ENCODE results near the gene RNF26. TPM values are rescaled to one million over a fixed set of nuclear protein-coding genes. Genes with fewer than 3 reads are reported as not detected.

RNF26 gene
- total RNA-seq, 2 donors from 2014 or later = 51.8 to 76.3 TPM

DNA sequence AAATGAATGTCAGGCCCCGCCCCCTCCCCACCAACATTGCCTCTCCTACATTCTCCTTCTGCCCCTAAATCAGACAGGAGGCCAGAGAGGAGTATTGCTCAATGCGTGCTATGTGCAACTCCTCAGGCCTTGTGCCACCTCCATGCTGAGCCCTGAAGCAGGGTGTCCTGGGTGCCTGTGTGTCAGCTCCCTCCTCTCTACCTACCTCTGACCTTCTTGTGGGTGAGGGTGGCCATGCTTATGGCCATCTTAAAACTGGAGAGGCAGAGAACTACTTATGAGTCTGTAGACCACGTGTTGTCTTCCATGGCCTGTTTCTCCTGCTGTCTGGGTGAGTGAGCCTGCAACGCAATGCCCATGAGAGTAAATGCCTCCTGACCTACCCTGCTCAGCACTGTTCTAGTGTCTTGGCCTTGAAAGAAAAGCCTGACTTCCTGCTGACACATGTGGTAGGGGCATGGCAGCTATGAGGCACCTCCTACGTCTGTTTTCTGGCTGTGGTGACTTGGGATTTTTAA is 27.9 kb upstream of the RNF26 start:
- Histone ChIP-seq H3K36me3 (ENCODE audit: control insufficient read depth, insufficient read depth, low read length) (peaks cover 43% of the 10 kb centered on the region), H3K27ac (ENCODE audit: low read depth, low read length) (peak overlapping the region; percentile 64), H3K4me1 (ENCODE audit: control insufficient read depth, insufficient read depth, low read length) (no peaks in the 10 kb centered on the region), H3K4me3 (ENCODE audit: low read length) (no peak overlapping the region), H3K9ac (ENCODE audit: extremely low read depth, low read length, poor library complexity, severe bottlenecking) (peak overlapping the region; percentile 3), H3K9me3 (ENCODE audit: control insufficient read depth, low read length) (no peaks in the 10 kb centered on the region), H3K27me3 (ENCODE audit: control insufficient read depth, insufficient read depth, low read length, poor library complexity, severe bottlenecking) (no peaks in the 10 kb centered on the region)
- Mint-ChIP-seq H3K36me3 (ENCODE audit: low read depth) (peaks cover 47% of the 10 kb centered on the region), H3K27me3 (ENCODE audit: insufficient read depth) (no peaks in the 10 kb centered on the region), H3K4me1 (peaks cover 9% of the 10 kb centered on the region), H3K9me3 (no peaks in the 10 kb centered on the region), H3K27ac (peak overlapping the region; percentile 75), H3K4me3 (no peak overlapping the region)
- DNase-seq = no peak
- TF ChIP-seq, protein P1, sequence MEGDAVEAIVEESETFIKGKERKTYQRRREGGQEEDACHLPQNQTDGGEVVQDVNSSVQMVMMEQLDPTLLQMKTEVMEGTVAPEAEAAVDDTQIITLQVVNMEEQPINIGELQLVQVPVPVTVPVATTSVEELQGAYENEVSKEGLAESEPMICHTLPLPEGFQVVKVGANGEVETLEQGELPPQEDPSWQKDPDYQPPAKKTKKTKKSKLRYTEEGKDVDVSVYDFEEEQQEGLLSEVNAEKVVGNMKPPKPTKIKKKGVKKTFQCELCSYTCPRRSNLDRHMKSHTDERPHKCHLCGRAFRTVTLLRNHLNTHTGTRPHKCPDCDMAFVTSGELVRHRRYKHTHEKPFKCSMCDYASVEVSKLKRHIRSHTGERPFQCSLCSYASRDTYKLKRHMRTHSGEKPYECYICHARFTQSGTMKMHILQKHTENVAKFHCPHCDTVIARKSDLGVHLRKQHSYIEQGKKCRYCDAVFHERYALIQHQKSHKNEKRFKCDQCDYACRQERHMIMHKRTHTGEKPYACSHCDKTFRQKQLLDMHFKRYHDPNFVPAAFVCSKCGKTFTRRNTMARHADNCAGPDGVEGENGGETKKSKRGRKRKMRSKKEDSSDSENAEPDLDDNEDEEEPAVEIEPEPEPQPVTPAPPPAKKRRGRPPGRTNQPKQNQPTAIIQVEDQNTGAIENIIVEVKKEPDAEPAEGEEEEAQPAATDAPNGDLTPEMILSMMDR (conservative IDR thresholded peaks at IDR 0.05) = no peak
- 88% methylated on average over 4 to 5 of the region's 5 CpGs for WGBS, 2 experiments (ENCODE audit: insufficient coverage in 1 of 2, insufficient read length in 1 of 2)

DNA sequence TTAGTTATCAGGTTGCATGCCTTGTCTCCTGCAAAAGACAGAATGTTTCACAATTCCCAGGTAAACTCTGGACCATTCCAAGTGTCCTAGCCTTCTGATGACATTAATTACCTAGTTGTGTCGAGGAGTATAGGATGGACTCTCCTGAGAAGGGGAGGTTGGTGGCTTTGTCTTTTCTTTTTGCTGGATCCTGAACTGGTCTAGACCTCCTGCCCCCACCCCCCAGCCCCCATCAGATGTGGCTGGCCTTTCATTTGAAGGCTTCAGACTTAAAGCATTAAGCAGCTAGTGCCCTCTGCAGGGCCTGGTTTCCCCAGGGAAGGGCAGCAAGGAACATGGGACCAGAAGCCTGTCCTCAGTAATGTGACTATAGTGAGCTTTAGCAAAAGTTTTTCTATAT is 27.1 kb upstream of the RNF26 start:
- no peak overlapping the region for H3K9ac ChIP-seq (ENCODE audit: extremely low read depth, low read length, poor library complexity, severe bottlenecking)
- no peaks in the 10 kb centered on the region for H3K9me3 Mint-ChIP-seq
- peaks cover 9% of the 10 kb centered on the region for H3K4me1 Mint-ChIP-seq
- peak overlapping the region; percentile 48 for H3K27ac ChIP-seq (ENCODE audit: low read depth, low read length)
- no peaks in the 10 kb centered on the region for H3K27me3 ChIP-seq (ENCODE audit: control insufficient read depth, insufficient read depth, low read length, poor library complexity, severe bottlenecking)
- TF ChIP-seq, protein P1 (conservative IDR thresholded peaks at IDR 0.05) = peak; percentile 55
- H3K9me3 ChIP-seq (ENCODE audit: control insufficient read depth, low read length) = no peaks in the 10 kb centered on the region
- H3K27me3 Mint-ChIP-seq (ENCODE audit: insufficient read depth) = no peaks in the 10 kb centered on the region
- H3K36me3 Mint-ChIP-seq (ENCODE audit: low read depth) = peaks cover 41% of the 10 kb centered on the region
- peak; percentile 71 for DNase-seq
- H3K4me3 ChIP-seq (ENCODE audit: low read length) = no peak overlapping the region
- no peak overlapping the region for H3K4me3 Mint-ChIP-seq
- no peaks in the 10 kb centered on the region for H3K4me1 ChIP-seq (ENCODE audit: control insufficient read depth, insufficient read depth, low read length)
- peaks cover 35% of the 10 kb centered on the region for H3K36me3 ChIP-seq (ENCODE audit: control insufficient read depth, insufficient read depth, low read length)
- H3K27ac Mint-ChIP-seq = no peak overlapping the region
- WGBS, 2 experiments (ENCODE audit: insufficient coverage in 1 of 2, insufficient read length in 1 of 2) = no CpG with 5 or more reads among the region's 1 CpG

DNA sequence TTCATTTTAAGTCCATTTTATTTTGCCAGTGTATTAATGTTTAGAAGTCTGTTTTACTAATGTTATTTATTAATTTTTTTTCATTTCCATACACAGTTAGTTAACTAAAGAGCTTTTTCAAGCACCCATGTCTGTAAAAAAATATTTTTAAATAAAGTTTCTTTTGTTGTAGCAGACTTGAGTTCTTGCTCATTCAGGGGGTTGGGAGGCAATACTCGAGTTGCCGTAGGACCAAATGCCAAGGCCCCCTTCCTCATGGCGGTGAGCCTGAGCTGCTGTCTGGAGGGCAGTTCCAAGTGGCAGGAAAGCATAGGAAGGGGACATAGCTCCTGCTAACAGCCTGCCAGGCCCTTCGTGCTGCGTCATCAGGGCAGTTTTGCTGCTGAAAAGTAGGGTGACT is 26.4 kb upstream of the RNF26 start:
- whole genome bisulfite sequencing, 2 experiments (ENCODE audit: insufficient coverage in 1 of 2, insufficient read length in 1 of 2) = 85 to 86% methylated on average over 4 to 5 of the region's 5 CpGs
- Histone ChIP-seq H3K9ac (ENCODE audit: extremely low read depth, low read length, poor library complexity, severe bottlenecking) (no peak overlapping the region), H3K27me3 (ENCODE audit: control insufficient read depth, insufficient read depth, low read length, poor library complexity, severe bottlenecking) (no peaks in the 10 kb centered on the region), H3K27ac (ENCODE audit: low read depth, low read length) (no peak overlapping the region), H3K4me1 (ENCODE audit: control insufficient read depth, insufficient read depth, low read length) (no peaks in the 10 kb centered on the region), H3K4me3 (ENCODE audit: low read length) (no peak overlapping the region), H3K9me3 (ENCODE audit: control insufficient read depth, low read length) (no peaks in the 10 kb centered on the region), H3K36me3 (ENCODE audit: control insufficient read depth, insufficient read depth, low read length) (peaks cover 31% of the 10 kb centered on the region)
- H3K4me3 Mint-ChIP-seq = no peak overlapping the region
- no peaks in the 10 kb centered on the region for H3K27me3 Mint-ChIP-seq (ENCODE audit: insufficient read depth)
- no peaks in the 10 kb centered on the region for H3K9me3 Mint-ChIP-seq
- peaks cover 9% of the 10 kb centered on the region for H3K4me1 Mint-ChIP-seq
- peaks cover 38% of the 10 kb centered on the region for H3K36me3 Mint-ChIP-seq (ENCODE audit: low read depth)
- TF ChIP-seq, protein P1 (conservative IDR thresholded peaks at IDR 0.05) = no peak
- DNase-seq = no peak
- H3K27ac Mint-ChIP-seq = no peak overlapping the region
